ENCODE results near the gene USP12.

The USP12 gene

GRCh38 chr13:27026396-27026795, 145.2 kb downstream of the USP12 start:
- DNase-seq (ENCODE audit: low read depth), result no peak
- in situ Hi-C loops (cut with HindIII; ENCODE audit: low sequenced_read_pairs), result no loop called here
- no peak overlapping the region for H3K4me3 ChIP-seq (ENCODE audit: low read depth, low read length)
- TF ChIP-seq, protein P1, sequence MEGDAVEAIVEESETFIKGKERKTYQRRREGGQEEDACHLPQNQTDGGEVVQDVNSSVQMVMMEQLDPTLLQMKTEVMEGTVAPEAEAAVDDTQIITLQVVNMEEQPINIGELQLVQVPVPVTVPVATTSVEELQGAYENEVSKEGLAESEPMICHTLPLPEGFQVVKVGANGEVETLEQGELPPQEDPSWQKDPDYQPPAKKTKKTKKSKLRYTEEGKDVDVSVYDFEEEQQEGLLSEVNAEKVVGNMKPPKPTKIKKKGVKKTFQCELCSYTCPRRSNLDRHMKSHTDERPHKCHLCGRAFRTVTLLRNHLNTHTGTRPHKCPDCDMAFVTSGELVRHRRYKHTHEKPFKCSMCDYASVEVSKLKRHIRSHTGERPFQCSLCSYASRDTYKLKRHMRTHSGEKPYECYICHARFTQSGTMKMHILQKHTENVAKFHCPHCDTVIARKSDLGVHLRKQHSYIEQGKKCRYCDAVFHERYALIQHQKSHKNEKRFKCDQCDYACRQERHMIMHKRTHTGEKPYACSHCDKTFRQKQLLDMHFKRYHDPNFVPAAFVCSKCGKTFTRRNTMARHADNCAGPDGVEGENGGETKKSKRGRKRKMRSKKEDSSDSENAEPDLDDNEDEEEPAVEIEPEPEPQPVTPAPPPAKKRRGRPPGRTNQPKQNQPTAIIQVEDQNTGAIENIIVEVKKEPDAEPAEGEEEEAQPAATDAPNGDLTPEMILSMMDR (IDR thresholded peaks at IDR 0.05; ENCODE audit: low read depth, low read length, missing control alignments), result no peak

GRCh38 chr13:27024776-27025492, 146.7 kb downstream of the USP12 start:
- no peak for DNase-seq (ENCODE audit: low read depth)
- TF ChIP-seq, protein P1 (IDR thresholded peaks at IDR 0.05; ENCODE audit: low read depth, low read length, missing control alignments), result no peak
- in situ Hi-C loops (cut with HindIII; ENCODE audit: low sequenced_read_pairs), result no loop called here
- no peak overlapping the region for H3K4me3 ChIP-seq (ENCODE audit: low read depth, low read length)

- no peak overlapping the region for H3K4me3 ChIP-seq (ENCODE audit: low read depth, low read length)
- TF ChIP-seq, protein P1 (IDR thresholded peaks at IDR 0.05; ENCODE audit: low read depth, low read length, missing control alignments), result no peak
- no peak for DNase-seq (ENCODE audit: low read depth)
- in situ Hi-C loops (cut with HindIII; ENCODE audit: low sequenced_read_pairs), result no loop called here
Measured at GRCh38 chr13:27024074-27024461, 147.5 kb downstream of the USP12 start.

DNA sequence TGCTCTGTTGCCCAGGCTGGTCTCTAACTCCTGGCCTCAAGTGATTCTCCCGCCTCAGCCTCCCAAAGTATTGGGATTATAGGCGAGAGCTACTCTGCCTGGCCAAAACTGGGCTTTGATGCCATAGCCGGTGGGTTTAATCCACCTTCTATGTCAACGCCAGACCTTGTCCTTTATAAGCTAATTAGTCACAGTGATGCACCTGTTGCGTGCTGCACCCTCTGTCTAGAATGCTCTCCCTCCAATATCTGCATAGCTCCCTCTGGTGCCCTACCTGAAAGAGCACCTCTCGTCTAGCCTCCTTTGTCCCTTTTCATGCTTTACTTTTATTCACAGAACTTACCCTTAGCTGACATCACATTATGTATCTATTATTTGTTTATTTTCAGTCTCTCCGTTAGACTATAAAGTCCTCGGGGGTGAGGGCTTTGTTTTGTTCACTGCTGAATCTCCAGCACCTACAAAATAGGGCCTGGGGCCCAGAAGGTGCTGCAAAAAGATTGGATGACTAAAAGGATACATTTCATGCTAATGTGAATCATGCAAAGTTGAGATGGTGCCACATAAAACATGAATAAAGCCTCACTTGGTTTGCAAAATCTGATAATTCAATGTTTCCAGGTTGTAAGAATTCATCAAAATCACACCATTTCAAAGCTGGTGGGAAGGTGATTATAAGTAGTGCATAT, 148.1 kb downstream of the USP12 start:
- TF ChIP-seq, protein P1 (IDR thresholded peaks at IDR 0.05; ENCODE audit: low read depth, low read length, missing control alignments), result no peak
- no peak for DNase-seq (ENCODE audit: low read depth)
- H3K4me3 ChIP-seq (ENCODE audit: low read depth, low read length), result no peak overlapping the region
- in situ Hi-C loops (cut with HindIII; ENCODE audit: low sequenced_read_pairs), result no loop called here

DNA sequence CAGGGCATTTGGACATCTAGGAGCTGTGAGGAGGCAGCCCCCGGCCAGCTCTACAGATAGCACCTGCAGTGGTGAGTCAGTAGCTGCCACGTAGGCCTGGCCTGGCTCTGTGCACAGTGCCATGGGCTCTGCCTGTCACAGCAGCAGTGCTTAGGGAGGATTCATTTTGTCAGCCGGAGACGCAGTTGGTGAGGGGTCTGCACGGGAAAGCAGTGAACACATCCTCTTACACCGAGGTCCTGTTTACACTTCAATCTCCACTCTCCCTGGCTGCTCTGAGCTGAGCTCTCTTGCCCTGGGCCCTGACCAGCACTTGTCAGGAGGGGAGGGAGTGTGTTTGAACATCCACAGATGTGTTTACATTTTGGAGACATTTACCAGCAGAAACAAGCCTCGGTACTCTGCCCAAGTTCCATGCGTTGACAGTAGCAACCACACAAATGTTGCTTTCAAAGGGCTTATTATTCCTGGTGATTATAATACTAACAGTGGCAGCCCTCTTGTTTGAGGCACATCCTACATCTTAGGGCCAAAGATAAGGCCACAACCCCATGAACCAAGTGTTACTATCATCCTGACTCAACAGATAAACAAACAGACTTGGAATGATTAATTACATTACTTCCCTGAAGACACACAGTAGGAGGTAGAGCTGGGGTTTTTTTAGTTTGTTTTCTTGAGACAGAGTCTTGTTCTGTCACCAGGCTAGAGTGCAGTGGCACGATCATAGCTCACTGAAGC, 148.9 kb downstream of the USP12 start:
- DNase-seq (ENCODE audit: low read depth), result no peak
- no peak overlapping the region for H3K4me3 ChIP-seq (ENCODE audit: low read depth, low read length)
- in situ Hi-C loops (cut with HindIII; ENCODE audit: low sequenced_read_pairs), result no loop called here
- TF ChIP-seq, protein P1 (IDR thresholded peaks at IDR 0.05; ENCODE audit: low read depth, low read length, missing control alignments), result no peak

GRCh38 chr13:27020415-27020814, 151.2 kb downstream of the USP12 start:
- H3K4me3 ChIP-seq (ENCODE audit: low read depth, low read length), result no peak overlapping the region
- TF ChIP-seq, protein P1 (IDR thresholded peaks at IDR 0.05; ENCODE audit: low read depth, low read length, missing control alignments), result no peak
- in situ Hi-C loops (cut with HindIII; ENCODE audit: low sequenced_read_pairs), result no loop called here
- no peak for DNase-seq (ENCODE audit: low read depth)

All from astrocyte of the cerebellum (primary cell).